GM23248 (cell line): Measurements from ENCODE around the gene ATP5PO. TPM values are rescaled to one million over a fixed set of nuclear protein-coding genes. Genes with fewer than 3 reads are reported as not detected.

Experiments
- DNase-seq: peaks from one replicate; pipeline ENCODE4 v3.0.0-alpha.2; 2015
- H2AFZ ChIP-seq: fragments of 200-600 bp; sonication (generic); 2 replicates; pipeline ENCODE4 v1.6.1; 2016; ENCODE audit warnings: antibody characterized with exemption
- H3F3A ChIP-seq: fragments of 200-600 bp; sonication (generic); 2 replicates; pipeline ENCODE4 v1.6.1; 2016; ENCODE audit warnings: mild to moderate bottlenecking, antibody characterized with exemption, mixed run types; ENCODE audit not compliant: insufficient read depth
- H3K27ac ChIP-seq: fragments of 200-600 bp; sonication (generic); 2 replicates; pipeline ENCODE4 v1.5.1; 2016; ENCODE audit warnings: mild to moderate bottlenecking
- H3K27me3 ChIP-seq: fragments of 200-600 bp; sonication (generic); replicated peaks from 2 replicates; pipeline ENCODE4 v1.6.1; 2016; ENCODE audit warnings: mild to moderate bottlenecking; ENCODE audit not compliant: insufficient read depth
- H3K36me3 ChIP-seq: fragments of 200-600 bp; sonication (generic); 2 replicates; pipeline ENCODE4 v1.6.1; 2016; ENCODE audit warnings: low read depth, mild to moderate bottlenecking
- H3K4me1 ChIP-seq: fragments of 200-600 bp; sonication (generic); 2 replicates; pipeline ENCODE4 v1.6.1; 2016; ENCODE audit warnings: mild to moderate bottlenecking; ENCODE audit not compliant: insufficient read depth
- H3K4me2 ChIP-seq: fragments of 200-600 bp; sonication (generic); one replicate; pipeline ENCODE4 v1.6.1; 2016; ENCODE audit warnings: mild to moderate bottlenecking; ENCODE audit not compliant: unreplicated experiment
- H3K4me3 ChIP-seq: fragments of 200-600 bp; sonication (generic); 2 replicates; pipeline ENCODE4 v1.5.1; 2016; ENCODE audit warnings: mild to moderate bottlenecking
- H3K79me2 ChIP-seq: fragments of 200-600 bp; sonication (generic); 2 replicates; pipeline ENCODE4 v1.6.1; 2016; ENCODE audit warnings: mild to moderate bottlenecking; ENCODE audit not compliant: insufficient read depth
- H3K9ac ChIP-seq: fragments of 200-600 bp; sonication (generic); 2 replicates; pipeline ENCODE4 v1.6.1; 2016; ENCODE audit warnings: mild to moderate bottlenecking
- H3K9me2 ChIP-seq: fragments of 200-600 bp; sonication (generic); 2 replicates; pipeline ENCODE4 v1.6.1; 2016; ENCODE audit warnings: mixed run types, mild to moderate bottlenecking, moderate library complexity; ENCODE audit not compliant: insufficient read depth
- H3K9me3 ChIP-seq: fragments of 200-600 bp; sonication (generic); one replicate; pipeline ENCODE4 v1.6.1; 2017; ENCODE audit warnings: low read depth
- H4K20me1 ChIP-seq: fragments of 200-600 bp; sonication (generic); 2 replicates; pipeline ENCODE4 v1.6.0; 2016; ENCODE audit not compliant: insufficient read depth
- EZH2 ChIP-seq: fragments of 200-600 bp; sonication (generic); IDR thresholded peaks from 2 replicates; pipeline ENCODE4 v1.6.1; 2018; ENCODE audit warnings: antibody characterized with exemption, mild to moderate bottlenecking; ENCODE audit not compliant: insufficient read depth, poor library complexity, severe bottlenecking
- EZH2phosphoT487 ChIP-seq: fragments of 200-600 bp; sonication (generic); IDR thresholded peaks from 2 replicates; pipeline ENCODE4 v1.6.1; 2018; ENCODE audit warnings: antibody characterized with exemption, moderate library complexity, mild to moderate bottlenecking, low read depth; ENCODE audit not compliant: insufficient read depth
- WGBS, 2 experiments: methylation state at CpG; one replicate each; pipeline ENCODE4 v1.1.6; 2015 to 2017; ENCODE audit warnings: low lambda C conversion rate in 2 of 2, low coverage in 1 of 2; ENCODE audit errors: missing lambda C conversion rate in 2 of 2; 5-methylcytosine and 5-hydroxymethylcytosine counted together
- in situ Hi-C: fragments of 300-500 bp; cut with MboI; formaldehyde crosslinking; loops from 2 replicates; pipeline ENCODE4 v1.15.0; 2020
- polyA plus RNA-seq: library from polyadenylated mRNA; unstranded; fragments of >200 nt; fragmentation: Nextera tagmentation; extraction: Ambion mirVana; gene quantifications from 2 replicates; pipeline ENCODE4 v1.2.1, GENCODE V29; 2016
- total RNA-seq: library from RNA; depleted of rRNA; stranded (reverse); fragments of >200 nt; shearing (Covaris generic); gene quantifications from 2 replicates; pipeline ENCODE4 v1.2.3, GENCODE V29; 2014

ATP5PO gene
- total and polyA plus RNA-seq, 2 experiments from 2014 or later = 122 to 237 TPM

DNA sequence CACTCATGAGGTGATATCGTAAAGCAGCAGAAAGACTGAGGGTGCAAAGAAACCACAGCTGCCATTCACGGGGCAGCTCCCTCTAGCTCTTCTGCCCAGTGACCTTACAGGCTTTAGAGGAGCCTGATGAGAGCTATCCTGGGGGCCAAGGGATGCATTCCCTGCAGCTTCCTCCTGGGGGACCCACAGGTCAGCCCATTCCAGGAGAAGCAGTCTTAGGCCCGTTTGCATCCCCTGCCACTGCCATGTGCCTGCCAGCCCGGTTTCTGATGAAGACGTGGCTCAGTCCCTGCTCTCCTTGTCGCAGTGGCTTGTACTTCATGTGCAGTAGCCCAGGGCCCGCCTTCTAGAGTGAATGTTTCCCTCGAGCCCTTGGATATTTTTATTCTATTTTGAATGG, 22.8 kb downstream of the ATP5PO start:
- Histone ChIP-seq H3K27ac (no peak overlapping the region), H3K79me2 (no peaks in the 10 kb centered on the region), H3K9ac (no peak overlapping the region), H4K20me1 (no peaks in the 10 kb centered on the region), H3K4me3 (no peak overlapping the region), H3K9me3 (no peaks in the 10 kb centered on the region), H3K4me1 (peaks cover 4% of the 10 kb centered on the region; the same call in 1 of the 2 replicates), H3K9me2 (no peaks in the 10 kb centered on the region), H3K27me3 (no peaks in the 10 kb centered on the region), H3K36me3 (no peaks in the 10 kb centered on the region), H3F3A (no peaks in the 10 kb centered on the region), H3K4me2 (no peak overlapping the region), H2AFZ (no peak overlapping the region)
- no peak for TF ChIP-seq EZH2phosphoT487
- no peak for TF ChIP-seq EZH2
- 82 to 88% methylated on average over 8 of the region's 8 CpGs for WGBS, 2 experiments
- in situ Hi-C loops = no loop called here
- DNase-seq = no peak

- no peak overlapping the region for H3K9ac ChIP-seq
- H3K4me1 ChIP-seq = peaks cover 4% of the 10 kb centered on the region; the same call in 1 of the 2 replicates
- H3K27me3 ChIP-seq = no peaks in the 10 kb centered on the region
- H3F3A ChIP-seq = no peaks in the 10 kb centered on the region
- H4K20me1 ChIP-seq = no peaks in the 10 kb centered on the region
- in situ Hi-C loops = no loop called here
- H3K36me3 ChIP-seq = no peaks in the 10 kb centered on the region
- no peak for DNase-seq
- no peaks in the 10 kb centered on the region for H3K79me2 ChIP-seq
- no peak overlapping the region for H3K4me2 ChIP-seq
- H3K9me3 ChIP-seq = no peaks in the 10 kb centered on the region
- 91 to 95% methylated on average over 5 of the region's 5 CpGs for WGBS, 2 experiments
- H3K27ac ChIP-seq = no peak overlapping the region
- H3K4me3 ChIP-seq = no peak overlapping the region
- TF ChIP-seq EZH2phosphoT487 (no peak), EZH2 (no peak)
- no peaks in the 10 kb centered on the region for H3K9me2 ChIP-seq
- no peak overlapping the region for H2AFZ ChIP-seq
Observed at GRCh38 chr21:33890187-33890586, 25.4 kb downstream of the ATP5PO start.

- no peaks in the 10 kb centered on the region for H3K4me1 ChIP-seq
- H3K79me2 ChIP-seq = no peaks in the 10 kb centered on the region
- H3K9me2 ChIP-seq = no peaks in the 10 kb centered on the region
- no peak overlapping the region for H3K27ac ChIP-seq
- no peak for DNase-seq
- H3K27me3 ChIP-seq = peaks cover 3% of the 10 kb centered on the region; the same call in 1 of the 2 replicates
- no peaks in the 10 kb centered on the region for H4K20me1 ChIP-seq
- in situ Hi-C loops = loop anchor here (10.0 kb wide), 1 partner anchor 242 kb away; the partner anchor contains the start of genes CRYZL1 and ITSN1
- no peaks in the 10 kb centered on the region for H3K36me3 ChIP-seq
- no peaks in the 10 kb centered on the region for H3K9me3 ChIP-seq
- H2AFZ ChIP-seq = no peak overlapping the region
- H3K4me2 ChIP-seq = no peak overlapping the region
- no peak for TF ChIP-seq EZH2
- TF ChIP-seq EZH2phosphoT487 = no peak
- no peak overlapping the region for H3K4me3 ChIP-seq
- no peaks in the 10 kb centered on the region for H3F3A ChIP-seq
- 78 to 84% methylated on average over 11 of the region's 11 CpGs for WGBS, 2 experiments
- H3K9ac ChIP-seq = no peak overlapping the region
Observed at GRCh38 chr21:33886321-33886720, 29.3 kb downstream of the ATP5PO start.

DNA sequence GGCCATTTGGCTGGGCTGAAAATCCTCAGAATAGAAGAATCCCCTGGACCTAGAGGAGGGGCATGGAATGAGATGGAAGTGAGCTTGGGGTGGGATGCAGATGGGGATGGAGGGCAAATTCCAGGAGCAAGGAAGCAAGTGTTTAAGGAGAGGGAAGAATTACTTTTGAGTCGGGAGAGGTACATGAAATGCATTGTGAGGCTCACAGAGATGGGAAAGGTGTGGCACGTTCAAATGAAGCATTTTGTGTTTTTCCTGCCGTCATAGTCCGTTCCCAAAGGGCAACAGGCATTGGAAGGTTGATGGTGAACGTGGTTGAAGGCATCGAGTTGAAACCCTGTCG, 30.5 kb downstream of the ATP5PO start:
- in situ Hi-C loops = loop anchor here (10.0 kb wide), 1 partner anchor 240 kb away; the partner anchor contains the start of genes CRYZL1 and ITSN1
- no peaks in the 10 kb centered on the region for H3K9me2 ChIP-seq
- H3K9ac ChIP-seq = no peak overlapping the region
- no peaks in the 10 kb centered on the region for H3K79me2 ChIP-seq
- H3K4me1 ChIP-seq = no peaks in the 10 kb centered on the region
- peak overlapping the region; percentile 32 for H3K4me2 ChIP-seq
- no peaks in the 10 kb centered on the region for H3K36me3 ChIP-seq
- H4K20me1 ChIP-seq = no peaks in the 10 kb centered on the region
- no peak for DNase-seq
- TF ChIP-seq EZH2 = no peak
- TF ChIP-seq EZH2phosphoT487 = no peak
- WGBS, 2 experiments = 76 to 80% methylated on average over 7 of the region's 7 CpGs
- peaks cover 3% of the 10 kb centered on the region; the same call in 1 of the 2 replicates for H3K27me3 ChIP-seq
- no peak overlapping the region for H3K27ac ChIP-seq
- no peaks in the 10 kb centered on the region for H3F3A ChIP-seq
- no peaks in the 10 kb centered on the region for H3K9me3 ChIP-seq
- no peak overlapping the region for H3K4me3 ChIP-seq
- no peak overlapping the region for H2AFZ ChIP-seq
